Gastroesophageal sphincter (tissue), 4 donors: ENCODE data around the gene SUGCT. TPM values are rescaled to one million over a fixed set of nuclear protein-coding genes. Genes with fewer than 3 reads are reported as not detected.

Experiments used
- ATAC-seq: fragments of 150-250 bp; one replicate; pipeline ENCODE4 v1.9.1; 2016; ENCODE audit warnings: mild to moderate bottlenecking, moderate library complexity
- H3K27ac ChIP-seq, 4 donors: fragments of 200-600 bp; sonication (generic) in 3 of 4; 1 replicate in 3 of 4; 2 replicates in 1 of 4; pipeline ENCODE4 v1.5.1; 2016 to 2019
- H3K27me3 ChIP-seq: fragments of 200-600 bp; sonication (generic); one replicate; pipeline ENCODE4 v1.5.1; 2019
- H3K36me3 ChIP-seq, 2 donors: fragments of 200-600 bp; sonication (generic); one replicate each; pipeline ENCODE4 v1.5.1; 2019; ENCODE audit warnings: control low read depth in 1 of 2
- H3K4me1 ChIP-seq, 3 donors: fragments of 200-600 bp; sonication (generic); 1 replicate in 2 of 3; 2 replicates in 1 of 3; pipeline ENCODE4 v1.5.1; 2016 to 2019; ENCODE audit warnings: control low read depth in 2 of 3
- H3K4me3 ChIP-seq, 2 donors: fragments of 200-600 bp; sonication (generic); one replicate each; pipeline ENCODE4 v1.5.1; 2019; ENCODE audit warnings: mild to moderate bottlenecking in 1 of 2, moderate library complexity in 1 of 2
- H3K9me3 ChIP-seq, 3 donors: fragments of 200-600 bp; sonication (generic); one replicate each; pipeline ENCODE4 v1.5.1; 2017 to 2019; ENCODE audit warnings: control low read depth in 2 of 3
- EP300 ChIP-seq: sonication (generic); formaldehyde crosslinking; IDR thresholded peaks from one replicate; pipeline ENCODE4 v1.6.1; 2017; ENCODE audit warnings: antibody characterized with exemption, mild to moderate bottlenecking
- POLR2A ChIP-seq, 2 donors: fragments of 450-650 bp; IDR thresholded peaks; one replicate each; pipeline ENCODE4 v1.6.1; 2017; ENCODE audit warnings: antibody characterized with exemption in 2 of 2, mild to moderate bottlenecking in 2 of 2, moderate library complexity in 1 of 2
- POLR2AphosphoS5 ChIP-seq: sonication (generic); formaldehyde crosslinking; IDR thresholded peaks from one replicate; pipeline ENCODE4 v1.6.1; 2017; ENCODE audit warnings: antibody characterized with exemption
- WGBS, 2 donors: methylation state at CpG; one replicate each; pipeline ENCODE4 v1.1.5; 2018; ENCODE audit warnings: low coverage in 1 of 2; 5-methylcytosine and 5-hydroxymethylcytosine counted together
- total RNA-seq, 4 donors: library from RNA; depleted of rRNA; stranded (reverse); fragments of >200 nt; gene quantifications; one replicate each; pipeline ENCODE4 v1.1.0, GENCODE V29; 2016
- TF ChIP-seq, protein P1 (sequence below), 4 experiments: fragments of 200-600 bp in 2 of 4; fragments of 450-650 bp in 2 of 4; sonication (generic) in 1 of 4; IDR thresholded peaks; one replicate each; pipeline ENCODE4 v1.5.1; 2017 to 2019; ENCODE audit warnings: antibody characterized with exemption in 4 of 4, mild to moderate bottlenecking in 2 of 4, moderate library complexity in 2 of 4

The SUGCT gene
- total RNA-seq, 4 donors from 2014 or later, result 1.2 to 17.3 (median 10.8) TPM

DNA sequence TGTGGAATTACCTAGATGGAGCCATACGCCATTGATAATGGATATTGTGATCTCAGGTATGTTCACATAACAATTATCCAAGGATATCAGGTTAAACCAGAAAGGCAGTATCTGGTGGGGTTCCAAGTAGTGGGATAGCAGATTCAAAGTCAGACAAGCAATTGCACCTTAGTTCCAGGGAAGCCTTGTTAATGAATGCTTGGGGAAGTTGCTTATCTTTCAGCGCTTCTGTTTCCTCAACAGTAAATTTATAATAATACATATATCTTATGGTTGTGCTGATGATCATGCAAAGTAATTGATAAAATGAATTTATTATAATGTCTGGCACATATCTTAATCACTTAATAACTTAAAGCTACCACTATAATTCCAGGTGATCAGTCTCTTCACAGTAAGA, 290.9 kb downstream of the SUGCT start:
- Histone ChIP-seq H3K9me3 (no peaks in the 10 kb centered on the region), H3K27ac (no peak overlapping the region), H3K36me3 (no peaks in the 10 kb centered on the region), H3K4me1 (no peaks in the 10 kb centered on the region), H3K4me3 (no peak overlapping the region), H3K27me3 (no peaks in the 10 kb centered on the region)
- WGBS, 2 donors, result 83 to 84% methylated on average over 2 of the region's 2 CpGs
- ATAC-seq, result no peak
- TF ChIP-seq EP300 (no peak), POLR2A (IDR thresholded peaks at IDR 0.05) (no peak), POLR2AphosphoS5 (no peak)
- TF ChIP-seq, protein P1, sequence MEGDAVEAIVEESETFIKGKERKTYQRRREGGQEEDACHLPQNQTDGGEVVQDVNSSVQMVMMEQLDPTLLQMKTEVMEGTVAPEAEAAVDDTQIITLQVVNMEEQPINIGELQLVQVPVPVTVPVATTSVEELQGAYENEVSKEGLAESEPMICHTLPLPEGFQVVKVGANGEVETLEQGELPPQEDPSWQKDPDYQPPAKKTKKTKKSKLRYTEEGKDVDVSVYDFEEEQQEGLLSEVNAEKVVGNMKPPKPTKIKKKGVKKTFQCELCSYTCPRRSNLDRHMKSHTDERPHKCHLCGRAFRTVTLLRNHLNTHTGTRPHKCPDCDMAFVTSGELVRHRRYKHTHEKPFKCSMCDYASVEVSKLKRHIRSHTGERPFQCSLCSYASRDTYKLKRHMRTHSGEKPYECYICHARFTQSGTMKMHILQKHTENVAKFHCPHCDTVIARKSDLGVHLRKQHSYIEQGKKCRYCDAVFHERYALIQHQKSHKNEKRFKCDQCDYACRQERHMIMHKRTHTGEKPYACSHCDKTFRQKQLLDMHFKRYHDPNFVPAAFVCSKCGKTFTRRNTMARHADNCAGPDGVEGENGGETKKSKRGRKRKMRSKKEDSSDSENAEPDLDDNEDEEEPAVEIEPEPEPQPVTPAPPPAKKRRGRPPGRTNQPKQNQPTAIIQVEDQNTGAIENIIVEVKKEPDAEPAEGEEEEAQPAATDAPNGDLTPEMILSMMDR (IDR thresholded peaks at IDR 0.05), result no peak

DNA sequence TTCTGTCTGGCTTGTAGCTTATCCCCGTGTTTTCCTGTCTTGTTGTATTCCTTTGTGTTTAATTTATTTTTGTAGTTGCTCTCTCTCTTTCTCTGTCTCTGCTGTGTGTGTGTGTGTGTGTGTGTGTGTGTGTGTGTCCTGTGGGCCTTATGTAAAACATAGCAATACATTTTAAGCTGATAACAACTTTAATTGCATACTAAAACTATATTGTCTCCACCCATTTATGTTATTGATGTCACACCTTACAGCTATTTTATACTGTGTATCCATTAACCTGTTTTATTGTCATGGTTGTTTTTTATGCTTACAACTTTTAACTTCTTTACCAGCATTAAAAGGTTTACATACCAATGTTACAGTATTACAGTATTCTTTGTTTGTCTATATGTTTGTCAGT, 293.6 kb downstream of the SUGCT start:
- Histone ChIP-seq H3K27me3 (no peaks in the 10 kb centered on the region), H3K9me3 (peaks cover 0 to 17% (median 0%) of the 10 kb centered on the region in 3 donors), H3K27ac (no peak overlapping the region), H3K4me1 (no peaks in the 10 kb centered on the region), H3K36me3 (no peaks in the 10 kb centered on the region), H3K4me3 (no peak overlapping the region)
- TF ChIP-seq POLR2AphosphoS5 (no peak), POLR2A (IDR thresholded peaks at IDR 0.05) (no peak), EP300 (no peak)
- TF ChIP-seq, protein P1 (IDR thresholded peaks at IDR 0.05), result no peak
- WGBS, 2 donors, result 38 to 54% methylated on average over 1 of the region's 1 CpG
- ATAC-seq, result no peak

DNA sequence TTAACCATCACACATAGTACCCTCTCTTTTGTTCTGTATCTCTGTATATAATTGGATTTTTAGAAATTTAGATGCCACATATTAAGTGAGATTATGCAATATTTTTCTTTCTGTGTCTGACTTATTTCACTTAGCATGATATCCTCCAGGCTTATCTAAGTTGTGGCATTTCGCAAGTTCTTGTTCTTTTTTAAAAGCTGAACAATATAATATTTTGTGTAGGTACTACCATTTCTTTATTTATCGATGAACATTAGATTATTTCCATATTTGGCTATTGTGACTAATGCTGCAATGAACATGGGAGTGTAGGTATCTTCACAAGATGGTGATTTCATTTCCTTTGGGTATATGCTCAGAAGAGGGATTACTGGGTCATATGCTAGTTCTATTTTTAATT, 295.0 kb downstream of the SUGCT start:
- TF ChIP-seq POLR2AphosphoS5 (no peak), EP300 (no peak), POLR2A (IDR thresholded peaks at IDR 0.05) (no peak)
- TF ChIP-seq, protein P1 (IDR thresholded peaks at IDR 0.05), result no peak
- peaks cover 0 to 9% (median 0%) of the 10 kb centered on the region in 3 donors for H3K4me1 ChIP-seq
- H3K27ac ChIP-seq, result no peak overlapping the region
- H3K27me3 ChIP-seq, result no peaks in the 10 kb centered on the region
- H3K9me3 ChIP-seq, result peaks cover 0 to 17% (median 0%) of the 10 kb centered on the region in 3 donors
- no peaks in the 10 kb centered on the region for H3K36me3 ChIP-seq
- 86 to 100% methylated on average over 2 of the region's 2 CpGs for WGBS, 2 donors
- no peak overlapping the region for H3K4me3 ChIP-seq
- ATAC-seq, result no peak

DNA sequence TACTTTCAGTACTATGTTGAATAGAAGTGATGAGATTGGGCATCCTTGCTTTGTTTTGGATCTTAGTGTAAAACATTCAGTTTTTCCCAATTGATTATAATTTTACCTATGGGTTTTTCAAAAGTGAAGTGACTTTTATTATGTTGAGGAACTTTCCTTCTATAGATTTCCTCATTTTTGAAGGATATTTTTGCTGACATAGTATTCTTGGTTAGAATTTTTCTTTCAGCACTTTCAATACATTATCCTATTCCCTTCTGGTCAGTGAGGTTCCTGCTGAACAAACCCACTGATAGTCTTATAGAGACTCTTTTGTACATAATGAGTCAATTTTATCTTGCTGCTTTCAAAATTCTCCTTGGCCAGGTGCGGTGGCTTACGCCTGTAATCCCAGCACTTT, 297.2 kb downstream of the SUGCT start:
- Histone ChIP-seq H3K27me3 (no peaks in the 10 kb centered on the region), H3K4me3 (no peak overlapping the region), H3K9me3 (peaks cover 0 to 17% (median 0%) of the 10 kb centered on the region in 3 donors), H3K4me1 (peaks cover 0 to 11% (median under 1%) of the 10 kb centered on the region in 3 donors), H3K36me3 (no peaks in the 10 kb centered on the region), H3K27ac (no peak overlapping the region)
- ATAC-seq, result no peak
- WGBS, 2 donors, result 80 to 100% methylated on average over 1 to 2 of the region's 2 CpGs
- TF ChIP-seq, protein P1 (IDR thresholded peaks at IDR 0.05), result no peak
- TF ChIP-seq POLR2A (IDR thresholded peaks at IDR 0.05), result no peak
- TF ChIP-seq POLR2AphosphoS5, result no peak
- TF ChIP-seq EP300, result no peak

DNA sequence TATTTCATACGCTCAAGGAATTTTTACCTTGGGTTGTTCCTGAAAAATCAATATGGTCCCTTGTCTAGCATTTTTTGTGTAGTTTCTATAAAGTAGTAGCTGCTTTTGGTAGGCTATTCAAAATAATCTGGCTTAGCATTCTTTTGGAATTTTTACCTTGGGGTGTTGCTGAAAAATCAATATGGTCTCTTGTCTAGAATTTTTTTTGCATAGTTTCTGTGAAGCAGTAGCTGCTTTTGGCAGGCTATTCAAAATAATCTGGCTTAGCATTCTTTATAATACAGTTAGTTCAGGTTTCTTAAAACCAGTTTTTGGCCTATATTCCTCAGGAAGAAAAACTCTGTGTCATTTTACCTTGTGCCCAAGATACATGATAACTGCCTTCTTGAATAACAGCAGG, 301.9 kb downstream of the SUGCT start:
- no peaks in the 10 kb centered on the region for H3K27me3 ChIP-seq
- H3K27ac ChIP-seq, result peak overlapping the region in 2 of 4 donors; percentile 72 to 73
- no peak overlapping the region for H3K4me3 ChIP-seq
- ATAC-seq, result no peak
- WGBS, 2 donors, result 92 to 100% methylated on average over 1 of the region's 1 CpG
- H3K36me3 ChIP-seq, result no peaks in the 10 kb centered on the region
- no peak for TF ChIP-seq EP300
- no peak for TF ChIP-seq POLR2A (IDR thresholded peaks at IDR 0.05)
- TF ChIP-seq POLR2AphosphoS5, result no peak
- TF ChIP-seq, protein P1 (IDR thresholded peaks at IDR 0.05), result no peak
- peaks cover 0 to 19% (median 0%) of the 10 kb centered on the region in 3 donors for H3K9me3 ChIP-seq
- peaks cover 0 to 15% (median 4%) of the 10 kb centered on the region in 3 donors for H3K4me1 ChIP-seq
